Neural cell (in vitro differentiated cells): ENCODE measurements around the gene LZTR1. TPM values are rescaled to one million over a fixed set of nuclear protein-coding genes. Genes with fewer than 3 reads are reported as not detected.

Source experiments
- H2AFZ ChIP-seq: fragments of 200-600, 300-800 bp; sonication (generic), shearing (Covaris generic); 2 replicates; pipeline ENCODE4 v1.6.0; 2014; ENCODE audit warnings: low read depth, mild to moderate bottlenecking, antibody characterized with exemption, low read length, moderate library complexity
- H3F3A ChIP-seq: fragments of 200-600 bp; shearing (Covaris generic); 2 replicates; pipeline ENCODE4 v1.6.1; 2016; ENCODE audit warnings: mild to moderate bottlenecking, moderate library complexity, mixed read lengths, antibody characterized with exemption, low read length; ENCODE audit not compliant: insufficient read depth, poor library complexity, severe bottlenecking
- H3K27ac ChIP-seq: fragments of 200-600, 300-800 bp; sonication (generic), shearing (Covaris generic); 2 replicates; pipeline ENCODE4 v1.5.1; 2014; ENCODE audit warnings: mild to moderate bottlenecking, low read length, moderate library complexity
- H3K27me3 ChIP-seq: fragments of 300-800, 200-600 bp; sonication (generic), shearing (Covaris generic); 2 replicates; pipeline ENCODE4 v1.6.0; 2014; ENCODE audit warnings: mild to moderate bottlenecking, low read depth, low read length, moderate library complexity; ENCODE audit not compliant: insufficient read depth
- H3K36me3 ChIP-seq: fragments of 300-800, 200-600 bp; sonication (generic), shearing (Covaris generic); 2 replicates; pipeline ENCODE4 v1.5.1; 2014; ENCODE audit warnings: mild to moderate bottlenecking, antibody characterized with exemption, low read length, moderate library complexity; ENCODE audit not compliant: insufficient read depth
- H3K4me2 ChIP-seq: fragments of 300-800, 200-600 bp; sonication (generic), shearing (Covaris generic); 2 replicates; pipeline ENCODE4 v1.6.0; 2014; ENCODE audit warnings: mild to moderate bottlenecking, low read length
- H3K4me3 ChIP-seq: fragments of 300-800, 200-600 bp; sonication (generic), shearing (Covaris generic); 2 replicates; pipeline ENCODE4 v1.5.1; 2014; ENCODE audit warnings: mild to moderate bottlenecking, low read length, moderate library complexity
- H3K79me2 ChIP-seq: fragments of 200-600 bp; shearing (Covaris generic); replicated peaks from 2 replicates; pipeline ENCODE4 v1.6.0; 2014; ENCODE audit warnings: mild to moderate bottlenecking, low read length, moderate library complexity; ENCODE audit not compliant: insufficient read depth
- H3K9ac ChIP-seq: fragments of 300-800, 200-600 bp; sonication (generic), shearing (Covaris generic); 2 replicates; pipeline ENCODE4 v1.6.1; 2016; ENCODE audit warnings: mild to moderate bottlenecking, low read length, mixed read lengths
- H3K9me2 ChIP-seq: fragments of 200-600 bp; shearing (Covaris generic); 2 replicates; pipeline ENCODE4 v1.6.1; 2016; ENCODE audit warnings: mild to moderate bottlenecking, low read length, mixed read lengths; ENCODE audit not compliant: insufficient read depth
- H3K9me3 ChIP-seq: fragments of 200-600, 300-800 bp; sonication (generic), shearing (Covaris generic); 2 replicates; pipeline ENCODE4 v1.6.1; 2016; ENCODE audit warnings: mild to moderate bottlenecking, mixed run types, low read length, moderate library complexity, mixed read lengths
- H4K20me1 ChIP-seq: fragments of 200-600 bp; shearing (Covaris generic); 2 replicates; pipeline ENCODE4 v1.6.1; 2016; ENCODE audit warnings: mild to moderate bottlenecking, mixed run types; ENCODE audit not compliant: insufficient read depth
- CTCF ChIP-seq: fragments of 450-650 bp; IDR thresholded peaks from 2 replicates; pipeline ENCODE4 v1.5.1; 2014; ENCODE audit warnings: antibody characterized with exemption, mild to moderate bottlenecking, moderate library complexity; ENCODE audit not compliant: poor library complexity, severe bottlenecking
- EP300 ChIP-seq: fragments of 450-650 bp; conservative IDR thresholded peaks from 2 replicates; pipeline ENCODE4 v1.6.1; 2014; ENCODE audit warnings: antibody characterized with exemption, mild to moderate bottlenecking, moderate library complexity; ENCODE audit not compliant: poor library complexity, severe bottlenecking
- EZH2 ChIP-seq: fragments of 200-600, 300-800 bp; shearing (Covaris generic), sonication (generic); IDR thresholded peaks from 2 replicates; pipeline ENCODE4 v1.6.1; 2014; ENCODE audit warnings: antibody characterized with exemption, low read length, borderline replicate concordance, mild to moderate bottlenecking; ENCODE audit not compliant: insufficient read depth, poor library complexity, severe bottlenecking
- MXI1 ChIP-seq: fragments of 450-650 bp; conservative IDR thresholded peaks from 2 replicates; pipeline ENCODE4 v1.6.1; 2014; ENCODE audit warnings: antibody characterized with exemption, mild to moderate bottlenecking; ENCODE audit not compliant: poor library complexity, severe bottlenecking
- POLR2AphosphoS5 ChIP-seq: IDR thresholded peaks from 2 replicates; pipeline ENCODE4 v1.6.1; 2012
- RAD21 ChIP-seq: fragments of 450-650 bp; conservative IDR thresholded peaks from 2 replicates; pipeline ENCODE4 v1.6.1; 2014; ENCODE audit warnings: antibody characterized with exemption, mild to moderate bottlenecking, moderate library complexity
- REST ChIP-seq: IDR thresholded peaks from 2 replicates; pipeline ENCODE4 v1.6.1; 2012; ENCODE audit warnings: borderline replicate concordance
- SMC3 ChIP-seq: fragments of 450-650 bp; conservative IDR thresholded peaks from 2 replicates; pipeline ENCODE4 v1.6.1; 2014; ENCODE audit warnings: antibody characterized with exemption, mild to moderate bottlenecking, moderate library complexity; ENCODE audit not compliant: poor library complexity
- TAF1 ChIP-seq: IDR thresholded peaks from 2 replicates; pipeline ENCODE4 v1.6.1; 2012; ENCODE audit warnings: low read depth
- polyA plus RNA-seq: library from polyadenylated mRNA; depleted of rRNA; stranded (reverse); fragments of >200 nt; gene quantifications from 2 replicates; pipeline ENCODE4 v1.2.3, GENCODE V29; 2014

The LZTR1 gene
- polyA plus RNA-seq, 1 donor from 2014 or later, result 114 TPM

- no peaks in the 10 kb centered on the region for H3F3A ChIP-seq
- no peaks in the 10 kb centered on the region for H3K9me3 ChIP-seq
- peaks cover 3% of the 10 kb centered on the region for H3K79me2 ChIP-seq
- H2AFZ ChIP-seq, result no peak overlapping the region
- no peak overlapping the region for H3K4me3 ChIP-seq
- no peaks in the 10 kb centered on the region for H3K9me2 ChIP-seq
- H3K4me2 ChIP-seq, result no peak overlapping the region
- H3K27ac ChIP-seq, result no peak overlapping the region
- no peaks in the 10 kb centered on the region for H3K27me3 ChIP-seq
- no peaks in the 10 kb centered on the region for H4K20me1 ChIP-seq
- no peaks in the 10 kb centered on the region for H3K36me3 ChIP-seq
- H3K9ac ChIP-seq, result no peak overlapping the region
- TF ChIP-seq POLR2AphosphoS5, result no peak
Observed at GRCh38 chr22:20997536-20998257, 15.6 kb downstream of the LZTR1 start.

- H3K79me2 ChIP-seq, result peaks cover 3% of the 10 kb centered on the region
- H4K20me1 ChIP-seq, result no peaks in the 10 kb centered on the region
- TF ChIP-seq TAF1 (no peak), MXI1 (no peak), EP300 (no peak), SMC3 (no peak), EZH2 (no peak), REST (no peak), CTCF (no peak), POLR2AphosphoS5 (no peak), RAD21 (no peak)
- H3K9me3 ChIP-seq, result no peaks in the 10 kb centered on the region
- no peaks in the 10 kb centered on the region for H3K9me2 ChIP-seq
- no peak overlapping the region for H3K27ac ChIP-seq
- H2AFZ ChIP-seq, result no peak overlapping the region
- H3K4me3 ChIP-seq, result no peak overlapping the region
- no peaks in the 10 kb centered on the region for H3K36me3 ChIP-seq
- H3K27me3 ChIP-seq, result no peaks in the 10 kb centered on the region
- H3F3A ChIP-seq, result no peaks in the 10 kb centered on the region
- no peak overlapping the region for H3K4me2 ChIP-seq
- no peak overlapping the region for H3K9ac ChIP-seq
Observed at GRCh38 chr22:20998411-20999336, 16.6 kb downstream of the LZTR1 start.
